CD4-positive, alpha-beta T cell treated with Interferon alpha-2 for 1 hour (primary cell): Measurements from ENCODE around the gene PLXNA4.
A peak's percentile ranks its signal among the peaks of the same experiment; 100 is the strongest.

Experiments
- DNase-seq, 2 donors: peaks; one replicate each; pipeline ENCODE4 v3.0.0-alpha.2; 2020 to 2022

PLXNA4 gene

DNA sequence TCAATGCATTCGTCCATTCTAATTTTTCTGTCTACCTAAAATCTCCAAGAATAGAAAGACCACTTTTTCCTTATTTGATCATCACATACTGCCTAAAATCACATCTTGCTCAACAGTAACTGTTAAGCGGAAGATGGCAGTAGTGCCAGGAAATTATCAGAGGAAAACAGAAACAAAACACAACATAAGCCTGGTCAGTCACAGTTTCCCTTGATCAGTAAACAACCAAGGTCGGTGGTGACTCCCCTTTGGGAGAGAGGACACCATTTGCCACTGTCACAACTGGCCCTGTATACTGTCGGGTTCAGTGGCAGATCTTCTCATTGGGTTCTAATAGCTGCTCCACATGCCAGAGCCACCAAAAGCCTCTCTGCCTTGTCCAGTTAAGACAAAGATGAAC lies 106.6 kb downstream of the PLXNA4 start:
- DNase-seq = no peak

DNA sequence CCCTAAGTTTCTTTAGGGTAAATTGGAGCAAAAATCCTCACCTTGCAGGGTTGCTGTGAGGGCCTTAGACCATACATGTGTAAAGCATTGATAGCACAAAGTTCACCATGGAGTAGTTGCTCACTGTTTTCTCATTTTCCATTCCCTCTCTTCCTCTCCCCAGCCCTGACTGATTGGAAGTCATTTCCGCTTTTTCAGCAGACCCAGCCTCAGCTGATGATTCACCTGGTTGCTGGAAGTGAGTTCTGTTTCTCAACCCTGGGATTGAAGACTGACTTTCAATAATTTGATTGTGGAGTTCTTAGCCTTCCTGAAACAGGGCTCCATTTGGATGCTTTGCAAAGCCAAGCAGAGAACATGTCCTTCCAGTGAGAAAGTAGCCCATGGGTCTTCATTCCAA lies 107.0 kb downstream of the PLXNA4 start:
- DNase-seq = no peak

DNA sequence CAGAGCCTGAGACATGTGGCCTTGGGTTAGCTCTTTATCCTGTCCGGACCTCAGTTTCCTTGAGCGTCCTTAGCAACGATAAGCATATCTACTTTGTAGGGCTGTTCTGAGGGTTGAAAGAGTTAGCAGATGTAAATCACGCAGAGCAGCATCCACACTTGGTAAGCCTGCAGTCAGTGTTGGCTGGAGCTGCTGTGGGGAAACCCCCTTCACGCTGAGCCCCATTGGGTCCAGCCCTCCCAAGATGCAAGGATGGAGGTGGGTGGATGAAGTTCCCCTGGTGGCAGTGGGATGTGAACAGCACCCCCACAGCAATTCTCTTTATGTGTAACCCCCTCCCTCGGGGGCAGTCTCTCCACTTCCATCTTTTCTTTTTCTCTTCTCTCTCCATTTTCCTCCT lies 109.9 kb downstream of the PLXNA4 start:
- no peak for DNase-seq

DNA sequence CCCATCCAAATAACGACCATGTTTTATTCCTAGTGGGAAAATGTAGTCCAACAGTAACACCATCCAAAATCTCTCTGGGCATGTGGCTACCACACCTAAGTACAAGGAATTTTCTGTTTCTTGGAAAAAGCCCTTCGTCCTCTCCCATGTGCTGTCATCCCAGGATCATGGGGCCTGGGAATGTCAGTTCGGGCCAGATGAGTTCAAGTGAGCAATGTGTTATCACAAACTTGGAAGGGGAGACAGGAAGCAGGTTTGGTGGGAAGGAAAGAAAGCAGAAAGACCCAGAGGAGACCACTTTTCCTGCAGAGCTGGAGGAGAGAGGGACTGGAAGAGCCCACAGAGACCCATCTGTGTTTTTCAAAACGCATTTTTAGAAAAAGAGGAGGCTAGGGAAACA lies 110.8 kb downstream of the PLXNA4 start:
- no peak for DNase-seq

DNA sequence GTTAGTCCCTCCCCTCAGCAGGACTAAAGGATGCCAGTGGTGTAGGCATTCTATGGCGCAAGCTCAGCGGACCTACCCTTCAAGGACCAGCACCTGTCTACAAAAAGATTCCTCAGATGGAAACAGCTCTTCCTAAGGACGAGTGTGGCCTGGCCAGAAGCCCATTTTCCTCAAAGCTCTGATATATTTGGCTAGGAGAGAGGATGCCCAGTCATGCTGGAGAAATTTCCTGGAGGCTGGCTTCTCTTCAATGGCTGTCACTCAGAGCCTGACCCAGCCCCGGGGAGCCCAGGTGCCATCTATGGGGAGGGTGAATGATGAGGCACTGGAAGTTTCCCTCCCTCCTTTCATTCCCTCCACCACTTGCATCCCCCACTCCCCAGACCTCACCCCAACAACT lies 111.5 kb downstream of the PLXNA4 start:
- no peak for DNase-seq

DNA sequence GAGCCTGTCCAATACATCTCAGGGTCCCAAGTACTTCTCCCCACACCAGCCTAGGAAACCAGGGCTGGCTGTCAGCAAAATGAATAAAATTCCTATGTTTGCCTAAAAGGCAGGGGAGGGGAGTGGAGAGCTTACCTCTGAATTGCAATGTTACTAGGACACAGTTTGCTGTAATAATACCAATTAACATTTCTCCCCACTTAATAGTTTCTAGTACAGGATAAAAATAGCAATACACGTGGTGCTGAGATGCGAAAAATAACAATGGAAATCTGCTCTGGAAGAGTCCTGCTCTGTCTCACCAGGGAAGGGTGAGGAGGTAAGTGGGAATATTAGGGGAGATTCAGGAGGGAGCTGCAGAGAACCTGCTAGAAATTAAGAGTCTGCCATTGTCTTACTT lies 112.3 kb downstream of the PLXNA4 start:
- no peak for DNase-seq

DNA sequence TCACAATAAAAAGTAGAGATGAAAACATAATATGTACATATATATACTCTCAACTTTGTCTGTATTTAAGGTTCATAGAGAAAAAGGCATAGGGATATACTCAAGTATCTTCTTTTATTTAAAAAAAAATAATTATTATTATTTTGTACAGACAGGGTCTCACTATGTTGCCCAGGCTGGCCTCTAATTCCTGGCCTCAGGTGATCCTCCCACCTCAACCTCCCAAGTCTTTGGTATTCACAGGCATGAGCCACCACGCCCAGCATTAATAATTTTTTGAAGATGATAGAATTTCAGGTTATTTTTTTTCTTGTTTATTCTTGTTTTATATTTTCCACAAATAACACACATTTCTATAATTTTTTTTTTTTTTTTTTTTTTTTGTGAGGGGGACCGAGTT lies 113.8 kb downstream of the PLXNA4 start:
- no peak for DNase-seq

DNA sequence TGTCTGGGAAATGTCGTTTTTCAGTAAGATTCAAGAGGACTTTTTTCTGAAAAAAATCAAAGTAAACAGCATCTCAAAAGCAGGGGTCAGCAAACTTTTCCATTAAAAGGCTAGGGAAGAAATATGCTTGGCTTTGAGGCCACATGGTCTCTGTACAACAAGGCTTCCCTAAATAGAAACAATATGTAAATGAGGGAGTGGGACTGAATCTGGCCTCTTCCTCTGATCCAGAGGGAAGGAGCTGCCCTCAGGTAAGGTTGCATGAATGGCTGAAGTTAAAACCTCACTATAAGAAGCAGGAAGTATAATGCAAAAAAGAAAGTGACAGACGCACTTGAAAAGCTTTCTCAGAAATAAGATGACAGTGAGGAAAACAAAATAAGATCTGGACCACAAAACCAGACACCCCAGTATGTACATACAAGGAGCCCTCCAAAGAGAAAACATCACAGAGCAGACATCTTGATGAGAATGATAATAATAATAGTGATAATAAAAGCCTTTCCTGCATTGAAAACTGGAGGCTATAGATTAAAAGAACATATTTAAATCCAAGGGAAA lies 115.2 kb downstream of the PLXNA4 start:
- peak in 1 of 2 donors; percentile 60 for DNase-seq

DNA sequence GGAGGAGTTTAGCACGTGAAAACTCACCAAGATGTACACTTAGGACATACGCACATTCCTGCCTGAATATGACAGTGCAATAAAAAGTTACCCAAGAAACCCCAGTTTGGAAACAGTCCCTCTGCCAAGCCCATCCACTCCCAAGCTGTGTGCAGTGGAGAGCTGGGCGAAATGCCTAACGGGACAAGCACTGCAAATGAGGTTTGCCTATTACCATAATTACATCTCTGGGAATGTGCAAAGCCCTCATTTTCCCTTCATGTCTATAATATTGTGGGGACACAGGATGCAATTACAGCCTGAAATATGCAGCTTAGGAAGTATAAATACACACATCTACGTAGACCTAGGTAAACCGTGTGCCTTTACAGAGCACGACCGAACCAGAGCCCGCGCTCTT lies 117.5 kb downstream of the PLXNA4 start:
- no peak for DNase-seq

DNA sequence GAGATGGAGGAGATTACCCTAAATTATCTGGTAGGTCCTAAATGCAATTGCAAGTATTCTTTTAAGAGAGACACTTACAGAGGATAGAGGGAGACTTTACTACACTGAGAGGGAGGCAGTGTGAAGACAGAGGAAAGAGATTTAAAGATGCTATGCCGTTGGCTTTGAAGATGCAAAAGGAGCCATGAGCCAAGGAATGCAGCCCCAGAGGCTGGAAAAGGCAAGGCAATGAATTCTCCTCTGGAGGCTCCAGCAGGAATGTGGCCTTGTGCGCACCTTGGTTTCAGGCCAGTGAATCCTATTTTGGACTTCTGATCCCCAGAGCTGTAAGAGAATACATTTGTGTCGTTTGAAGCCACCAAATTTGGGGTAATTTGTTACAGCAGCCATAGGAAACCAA lies 118.6 kb downstream of the PLXNA4 start:
- DNase-seq = no peak

DNA sequence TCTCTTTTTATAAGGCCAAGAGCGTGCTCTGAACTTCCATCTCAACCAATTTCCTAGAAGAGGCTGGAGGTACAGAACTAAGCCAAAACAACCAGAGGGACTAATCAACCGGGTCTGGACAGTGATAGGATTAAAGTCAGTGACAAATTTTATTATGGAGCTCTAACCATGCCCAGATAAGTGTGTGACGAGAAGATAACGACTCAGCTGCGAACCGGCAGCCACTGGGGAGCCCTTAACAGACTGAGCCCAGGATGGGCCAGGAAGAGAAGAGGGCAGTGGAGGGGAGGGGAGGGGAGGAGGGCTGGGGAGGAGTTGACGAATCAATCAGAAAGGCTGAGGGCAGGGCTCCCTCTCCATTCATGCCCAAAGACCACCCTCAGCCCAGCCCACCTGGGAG lies 119.9 kb downstream of the PLXNA4 start:
- DNase-seq = no peak

DNA sequence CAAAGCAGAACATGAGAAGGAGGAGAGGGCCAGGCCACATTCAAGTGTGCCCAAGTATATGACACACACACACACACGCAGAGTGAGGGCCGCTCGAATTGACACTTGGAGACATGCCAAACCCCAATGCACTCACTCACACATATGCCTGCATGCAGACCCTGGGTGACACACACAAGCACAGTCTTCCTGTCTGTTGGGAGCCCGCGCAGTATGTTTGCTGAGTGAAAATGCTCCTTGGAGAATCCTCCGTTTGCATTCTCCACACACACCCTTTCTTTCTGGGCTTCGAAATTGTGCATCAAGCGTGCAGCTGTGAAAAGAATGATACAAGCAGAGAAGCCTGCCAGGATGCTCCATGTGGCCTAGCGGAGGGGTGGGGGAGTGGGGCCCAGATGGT lies 120.9 kb downstream of the PLXNA4 start:
- peak in 1 of 2 donors; percentile 28 for DNase-seq

DNA sequence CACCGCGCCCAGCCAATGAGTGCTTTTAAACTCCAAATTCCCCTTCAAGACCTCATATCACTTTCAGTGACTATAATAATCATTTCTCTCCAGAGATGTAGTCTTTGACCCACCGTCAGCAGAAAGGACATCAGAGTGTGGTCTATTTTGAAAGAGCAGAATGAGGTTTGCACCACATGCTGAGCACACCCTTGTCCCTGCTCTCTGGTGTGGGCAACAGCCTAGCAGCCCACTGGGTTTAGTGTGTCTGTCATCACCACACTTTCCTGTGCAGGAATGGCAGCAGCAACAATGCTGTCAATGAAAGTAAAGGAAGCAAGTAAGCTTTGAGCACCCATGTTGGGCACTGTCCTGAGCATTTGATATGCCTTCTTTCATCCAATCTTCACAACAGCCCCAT lies 122.4 kb downstream of the PLXNA4 start:
- no peak for DNase-seq

DNA sequence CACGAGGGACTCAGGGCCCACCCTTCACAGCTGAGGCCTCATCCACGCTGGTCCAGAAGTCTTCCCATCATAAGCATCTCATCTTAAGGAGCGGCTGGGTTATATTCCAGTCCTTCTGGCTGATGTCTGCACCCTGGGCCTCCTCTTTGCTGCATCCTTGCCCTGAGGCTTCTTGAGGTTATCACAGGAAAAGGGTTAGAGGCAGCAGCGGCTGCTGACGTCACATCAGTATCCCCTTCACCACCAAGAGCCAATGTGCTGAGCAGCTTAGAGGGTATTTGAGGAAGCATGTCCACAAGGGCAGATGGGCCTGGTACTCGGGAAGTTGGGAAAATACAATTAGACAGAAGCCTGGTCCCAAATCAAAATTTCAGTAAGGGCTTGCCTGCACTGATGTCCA lies 125.1 kb downstream of the PLXNA4 start:
- DNase-seq = peak; percentile 39 to 56

DNA sequence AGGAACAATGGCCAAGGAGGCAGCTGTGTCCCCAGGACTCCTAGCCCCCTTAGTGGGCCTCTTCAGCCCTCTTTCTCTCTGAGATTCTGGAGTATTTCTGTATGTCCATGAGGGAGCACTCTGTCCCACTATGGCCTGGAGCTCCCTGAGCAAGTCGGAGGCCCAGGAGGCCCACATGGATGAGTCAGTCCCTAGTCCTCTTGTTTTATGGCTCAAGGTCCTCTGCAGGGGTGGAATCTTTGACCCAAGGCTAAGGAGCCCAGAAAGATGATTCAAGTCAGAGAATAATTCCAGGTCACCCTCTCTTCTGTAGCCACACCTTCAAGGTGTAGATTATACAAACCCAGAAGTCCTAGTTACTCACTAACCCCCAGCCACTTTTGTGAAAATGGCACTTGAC lies 125.6 kb downstream of the PLXNA4 start:
- no peak for DNase-seq

DNA sequence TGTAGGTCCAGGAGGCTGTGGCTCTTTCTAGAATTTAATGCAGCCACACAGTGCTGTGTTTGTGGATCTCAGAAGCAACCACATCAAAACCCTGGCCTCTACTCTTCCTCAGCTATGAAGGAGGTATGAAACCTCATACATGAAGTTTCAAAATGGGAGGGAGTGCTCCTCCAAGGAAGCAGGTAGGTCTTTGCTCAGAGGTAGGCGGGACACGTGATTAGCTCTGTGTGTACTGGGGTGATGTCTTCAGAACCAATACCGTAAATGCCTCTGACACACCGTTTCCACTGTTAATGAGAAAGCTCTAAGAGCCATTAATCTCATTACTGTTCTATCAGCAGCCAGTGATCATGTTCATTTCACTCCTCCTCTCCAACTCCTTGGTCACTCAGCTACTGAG lies 126.1 kb downstream of the PLXNA4 start:
- DNase-seq = peak in 1 of 2 donors; percentile 18

DNA sequence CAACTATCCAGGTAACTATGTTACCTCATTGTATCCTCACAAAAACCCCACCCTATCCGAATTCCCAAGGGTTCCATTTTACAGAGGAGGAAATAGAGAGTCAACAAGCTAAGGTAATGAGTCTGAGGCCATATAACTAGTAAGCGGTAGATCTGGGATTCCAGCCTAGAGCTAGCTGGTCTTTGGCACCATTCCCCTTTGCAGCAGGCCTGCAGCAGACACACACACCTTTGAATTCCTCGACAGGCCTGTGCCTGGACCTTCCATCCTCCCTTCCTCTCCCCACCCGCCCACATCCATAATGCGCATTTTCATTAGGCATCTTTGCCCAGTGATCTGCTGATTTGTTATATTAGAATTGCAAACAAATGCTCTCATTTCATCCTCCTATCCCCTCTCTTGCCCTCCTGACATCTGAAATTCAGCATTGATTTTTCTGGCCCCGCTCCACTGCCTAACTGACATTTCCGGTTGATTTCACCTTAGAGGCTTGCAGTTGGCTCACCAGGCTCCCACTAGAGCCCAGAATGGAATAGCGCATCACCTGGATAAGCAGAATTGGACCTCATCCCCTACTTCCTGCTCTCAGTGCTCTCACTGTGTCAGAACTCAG lies 129.5 kb downstream of the PLXNA4 start:
- DNase-seq = no peak

DNA sequence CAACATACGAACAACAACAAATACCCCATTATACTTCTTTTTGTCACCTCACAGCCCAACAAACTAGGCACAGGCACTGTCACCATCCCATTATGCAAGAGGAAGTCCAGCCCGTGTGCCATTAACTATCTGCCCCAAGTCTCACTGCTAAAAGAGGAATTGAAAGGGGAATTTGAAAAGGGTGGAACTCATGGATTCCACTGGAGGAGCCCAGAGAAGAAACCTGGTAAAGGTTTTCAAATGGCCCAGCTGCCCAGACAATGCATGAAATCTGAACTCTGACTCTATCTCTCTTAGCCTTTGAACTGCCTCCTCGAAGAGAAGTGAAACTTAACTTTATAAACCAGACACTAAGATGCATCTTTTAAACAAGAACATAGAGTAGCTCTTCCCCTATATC lies 130.0 kb downstream of the PLXNA4 start:
- peak; percentile 15 to 25 for DNase-seq

DNA sequence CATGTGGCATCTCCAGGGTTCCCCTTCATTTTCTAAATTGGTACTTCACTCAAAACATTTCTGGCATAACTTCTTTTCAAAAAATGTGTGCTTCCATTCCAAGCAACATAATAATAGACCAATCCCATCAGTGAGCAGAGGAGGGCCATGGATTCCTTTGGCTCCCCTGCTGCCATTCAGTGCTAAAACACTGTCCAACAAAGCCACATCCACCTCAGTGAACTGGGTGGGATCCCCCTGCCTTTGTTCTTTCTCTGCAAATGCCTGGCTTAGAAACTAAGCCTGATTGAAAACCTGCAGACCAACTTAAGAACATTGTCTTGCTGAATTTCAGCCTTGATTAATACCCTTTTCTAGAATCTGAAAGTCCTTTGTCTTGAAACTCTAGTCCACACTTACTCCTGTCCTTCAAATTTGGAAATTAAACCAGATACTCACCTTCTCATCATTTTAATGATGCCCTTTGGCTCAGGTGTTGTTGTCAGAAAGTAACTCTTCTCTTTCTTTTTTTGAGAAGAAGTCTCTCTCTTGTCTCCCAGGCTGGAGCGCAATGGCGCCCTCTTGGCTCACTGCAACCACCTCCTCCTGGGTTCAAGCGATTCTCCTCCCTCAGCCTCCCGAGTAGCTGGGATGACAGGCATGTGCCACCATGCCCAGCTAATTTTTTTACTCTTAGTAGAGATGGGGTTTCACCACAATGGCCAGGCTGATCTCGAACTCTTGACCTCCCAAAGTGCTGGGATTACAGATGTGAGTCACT lies 132.3 kb downstream of the PLXNA4 start:
- no peak for DNase-seq

DNA sequence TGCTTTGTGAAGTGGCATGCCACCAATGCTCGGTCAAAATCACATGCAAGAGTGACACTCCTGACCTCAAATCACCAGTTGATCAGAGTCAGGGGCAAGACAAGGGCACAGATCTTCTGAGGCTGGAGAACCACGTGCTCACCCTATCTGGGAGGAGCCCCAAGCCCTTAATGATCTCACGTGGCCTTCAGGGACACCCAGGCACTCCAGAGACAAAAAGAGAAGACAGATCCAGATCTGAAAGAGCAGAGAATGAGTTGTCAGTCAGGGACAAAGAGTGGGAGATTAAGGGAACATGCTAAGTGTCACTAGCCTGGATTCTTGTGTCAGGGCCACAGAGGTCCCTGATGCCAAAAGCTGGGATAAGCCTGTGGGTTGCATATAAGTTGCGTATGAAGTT lies 134.3 kb downstream of the PLXNA4 start:
- DNase-seq = no peak

DNA sequence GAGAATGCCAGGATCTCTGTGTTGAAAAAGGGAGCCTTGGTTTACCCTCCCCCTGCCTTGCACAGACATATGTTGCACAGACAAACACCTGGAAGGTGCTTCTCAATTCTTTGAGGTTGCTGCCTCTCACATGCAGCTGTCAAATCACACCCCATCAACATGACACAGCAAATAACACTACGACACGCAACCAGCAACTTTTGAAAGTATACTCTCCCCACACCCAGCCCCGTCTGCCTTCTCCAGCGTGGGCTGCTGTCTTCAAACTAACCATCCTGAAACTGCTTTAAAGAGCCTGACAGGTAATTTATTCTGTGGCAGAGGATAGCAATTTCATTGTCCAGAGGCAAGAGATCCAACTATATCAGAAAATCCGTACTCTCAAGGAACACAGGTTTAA lies 136.1 kb downstream of the PLXNA4 start:
- no peak for DNase-seq

DNA sequence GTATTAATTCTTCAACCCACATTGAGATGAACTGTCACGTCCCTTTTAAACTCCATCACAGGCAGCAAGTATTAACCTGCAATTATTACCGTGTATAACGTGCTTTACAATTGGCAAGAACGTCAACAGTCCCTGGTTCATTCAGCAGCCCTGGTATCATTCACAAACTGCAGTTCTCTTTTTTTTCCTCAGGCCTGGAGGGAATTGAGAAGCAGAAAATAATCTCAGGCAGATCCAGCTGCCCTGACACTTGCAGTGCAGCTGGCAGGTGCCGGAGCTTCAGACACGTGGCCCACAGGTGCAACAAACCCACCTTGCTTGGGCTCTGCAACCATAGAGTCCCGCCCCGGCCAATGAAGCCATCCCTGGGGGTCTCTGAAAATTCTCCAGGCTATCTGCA lies 137.3 kb downstream of the PLXNA4 start:
- no peak for DNase-seq

DNA sequence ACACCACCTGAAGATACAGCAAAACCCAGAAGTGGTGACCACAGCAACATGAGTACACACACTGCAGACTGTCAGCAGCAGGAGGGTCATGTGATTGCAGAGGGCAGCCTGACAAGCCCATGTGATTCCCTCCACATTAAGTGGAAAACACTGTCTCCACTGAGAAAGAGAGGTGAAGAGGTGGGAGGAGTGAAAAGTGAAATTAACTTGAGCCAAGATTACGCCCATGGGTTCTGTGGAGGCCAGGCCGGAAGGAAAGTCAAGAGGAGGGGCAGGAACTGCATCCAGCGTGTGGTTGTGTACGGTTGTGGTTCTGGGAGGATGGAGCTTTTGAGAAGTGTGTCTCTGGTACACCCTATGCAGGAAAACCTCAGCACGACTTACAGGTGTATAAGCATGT lies 138.5 kb downstream of the PLXNA4 start:
- peak in 1 of 2 donors; percentile 40 for DNase-seq

DNA sequence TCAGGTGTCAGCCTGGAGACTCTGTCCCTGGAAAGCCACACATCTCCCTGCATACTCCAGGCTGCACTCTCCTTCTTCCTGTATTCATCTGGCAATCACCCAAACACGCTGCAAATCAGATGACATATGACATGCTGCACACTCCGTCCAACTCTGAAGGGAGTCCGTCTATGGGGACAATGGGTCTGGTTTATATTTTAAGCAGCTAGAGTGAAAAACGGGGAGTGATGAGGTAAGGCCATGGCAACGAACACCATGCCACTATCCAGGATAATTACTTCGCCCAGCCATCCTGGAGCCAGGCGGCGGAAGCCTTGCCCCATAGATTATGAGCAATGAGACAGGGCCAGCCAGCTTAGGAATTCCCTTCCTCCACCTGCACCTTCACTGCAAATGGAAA lies 140.1 kb downstream of the PLXNA4 start:
- DNase-seq = no peak
